Measurements from ENCODE around the gene CNTNAP5. TPM values are rescaled to one million over a fixed set of nuclear protein-coding genes. Genes with fewer than 3 reads are reported as not detected.

The CNTNAP5 gene
- total and polyA plus RNA-seq, 2 of the 13 experiments (the other 11 are each of a cell fraction or from before 2014, with no cell fraction given), result not detected

DNA sequence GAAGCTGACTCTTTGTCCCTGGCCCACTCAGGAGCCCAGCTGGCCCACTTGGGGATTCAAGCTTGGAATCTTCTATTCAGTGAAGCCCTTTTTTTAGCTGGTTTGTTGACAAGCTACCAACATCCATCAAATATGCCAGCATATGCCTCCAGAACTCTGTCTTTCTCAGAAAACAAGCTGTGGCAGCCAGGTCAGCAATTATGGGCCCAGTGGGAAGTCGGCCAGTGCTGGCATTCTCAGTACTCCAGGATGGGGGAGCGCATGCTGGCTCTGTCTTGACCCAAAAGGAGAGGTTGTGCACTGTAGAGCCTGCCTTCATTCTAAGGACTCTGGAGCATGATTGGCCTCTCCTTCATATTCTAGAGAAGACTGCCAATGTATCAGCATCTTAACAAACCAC, 401.5 kb downstream of the CNTNAP5 start:
- Histone ChIP-seq H3K79me2 (ENCODE audit: insufficient read depth, low read length) (no peaks in the 10 kb centered on the region), H3K9ac (ENCODE audit: insufficient read depth, low read depth, low read length) (no peak overlapping the region), H3K27me3 (ENCODE audit: control insufficient read depth in 1 of 2, insufficient read depth in 2 of 2, low read length in 2 of 2) (no peaks in the 10 kb centered on the region), H2AFZ (ENCODE audit: low read length) (no peak overlapping the region), H3K4me2 (ENCODE audit: low read depth, low read length) (no peak overlapping the region), H3K9me3 (ENCODE audit: low read length) (no peaks in the 10 kb centered on the region), H4K20me1 (ENCODE audit: insufficient read depth, low read length) (no peaks in the 10 kb centered on the region), H3K36me3 (replicated peaks in 1 of 2; ENCODE audit: control insufficient read depth in 1 of 2, insufficient read depth in 2 of 2, low read length in 2 of 2) (no peaks in the 10 kb centered on the region), H3K4me3 (replicated peaks in 1 of 3; ENCODE audit: insufficient read depth in 1 of 3, low read depth in 2 of 3, low read length in 3 of 3) (no peak overlapping the region), H3K4me1 (ENCODE audit: insufficient read depth, low read length) (no peaks in the 10 kb centered on the region), H3K27ac (ENCODE audit: extremely low read length, insufficient read depth, low read length) (no peak overlapping the region)
- in situ Hi-C loops (cut with HindIII; ENCODE audit: extremely low pct_ligation_motif_present, low pct_unique_long_range_greater_than_20kb) (no loop called here), intact Hi-C loops (cut with micrococcal nuclease; ENCODE audit: unreplicated experiment) (no loop called here)
- FAIRE-seq (no peak), ATAC-seq (no peak), DNase-seq (ENCODE audit: low spot score) (no peak)
- POLR2A ChIA-PET, result no interaction called here
- CTCF ChIA-PET (ENCODE audit: low intra/inter-chr PET ratio, low total read pairs), result no interaction called here
- BruUV-seq (replicated peaks), result no TSS peak
- WGBS (ENCODE audit: low lambda C conversion rate), result 11% methylated on average over 2 of the region's 2 CpGs
- TF ChIP-seq ZNF569 (CRISPR knock-in tag; IDR thresholded peaks at IDR 0.05; ENCODE audit: borderline replicate concordance) (no peak), ZNF660 (CRISPR knock-in tag; IDR thresholded peaks at IDR 0.05; ENCODE audit: borderline replicate concordance, low read depth) (no peak), BRCA1 (CRISPR knock-in tag; IDR thresholded peaks at IDR 0.05) (no peak), ZNF777 (CRISPR knock-in tag; IDR thresholded peaks at IDR 0.05) (no peak), MXI1 (IDR thresholded peaks at IDR 0.05; ENCODE audit: borderline replicate concordance, low read depth, low read length) (no peak), RBM22 (optimal IDR thresholded peaks at IDR 0.05; ENCODE audit: low read length) (no peak), AGO1 (IDR thresholded peaks at IDR 0.05; ENCODE audit: low read depth, low read length, poor library complexity, severe bottlenecking) (no peak), NFIC (IDR thresholded peaks at IDR 0.05; ENCODE audit: low read length) (no peak), HOXA7 (CRISPR knock-in tag; IDR thresholded peaks at IDR 0.05) (no peak), SAFB2 (CRISPR knock-in tag; IDR thresholded peaks at IDR 0.05; ENCODE audit: borderline replicate concordance, low read depth) (no peak), PAX8 (CRISPR knock-in tag; IDR thresholded peaks at IDR 0.05; ENCODE audit: borderline replicate concordance) (no peak), ZBTB42 (CRISPR knock-in tag; IDR thresholded peaks at IDR 0.05) (no peak)
- TF ChIP-seq, protein P1, sequence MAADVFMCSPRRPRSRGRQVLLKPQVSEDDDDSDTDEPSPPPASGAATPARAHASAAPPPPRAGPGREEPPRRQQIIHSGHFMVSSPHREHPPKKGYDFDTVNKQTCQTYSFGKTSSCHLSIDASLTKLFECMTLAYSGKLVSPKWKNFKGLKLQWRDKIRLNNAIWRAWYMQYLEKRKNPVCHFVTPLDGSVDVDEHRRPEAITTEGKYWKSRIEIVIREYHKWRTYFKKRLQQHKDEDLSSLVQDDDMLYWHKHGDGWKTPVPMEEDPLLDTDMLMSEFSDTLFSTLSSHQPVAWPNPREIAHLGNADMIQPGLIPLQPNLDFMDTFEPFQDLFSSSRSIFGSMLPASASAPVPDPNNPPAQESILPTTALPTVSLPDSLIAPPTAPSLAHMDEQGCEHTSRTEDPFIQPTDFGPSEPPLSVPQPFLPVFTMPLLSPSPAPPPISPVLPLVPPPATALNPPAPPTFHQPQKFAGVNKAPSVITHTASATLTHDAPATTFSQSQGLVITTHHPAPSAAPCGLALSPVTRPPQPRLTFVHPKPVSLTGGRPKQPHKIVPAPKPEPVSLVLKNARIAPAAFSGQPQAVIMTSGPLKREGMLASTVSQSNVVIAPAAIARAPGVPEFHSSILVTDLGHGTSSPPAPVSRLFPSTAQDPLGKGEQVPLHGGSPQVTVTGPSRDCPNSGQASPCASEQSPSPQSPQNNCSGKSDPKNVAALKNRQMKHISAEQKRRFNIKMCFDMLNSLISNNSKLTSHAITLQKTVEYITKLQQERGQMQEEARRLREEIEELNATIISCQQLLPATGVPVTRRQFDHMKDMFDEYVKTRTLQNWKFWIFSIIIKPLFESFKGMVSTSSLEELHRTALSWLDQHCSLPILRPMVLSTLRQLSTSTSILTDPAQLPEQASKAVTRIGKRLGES (CRISPR knock-in tag; IDR thresholded peaks at IDR 0.05; ENCODE audit: borderline replicate concordance), result no peak
- TF ChIP-seq, protein P2, sequence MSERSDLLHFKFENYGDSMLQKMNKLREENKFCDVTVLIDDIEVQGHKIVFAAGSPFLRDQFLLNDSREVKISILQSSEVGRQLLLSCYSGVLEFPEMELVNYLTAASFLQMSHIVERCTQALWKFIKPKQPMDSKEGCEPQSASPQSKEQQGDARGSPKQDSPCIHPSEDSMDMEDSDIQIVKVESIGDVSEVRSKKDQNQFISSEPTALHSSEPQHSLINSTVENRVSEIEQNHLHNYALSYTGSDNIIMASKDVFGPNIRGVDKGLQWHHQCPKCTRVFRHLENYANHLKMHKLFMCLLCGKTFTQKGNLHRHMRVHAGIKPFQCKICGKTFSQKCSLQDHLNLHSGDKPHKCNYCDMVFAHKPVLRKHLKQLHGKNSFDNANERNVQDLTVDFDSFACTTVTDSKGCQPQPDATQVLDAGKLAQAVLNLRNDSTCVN (CRISPR knock-in tag; IDR thresholded peaks at IDR 0.05; ENCODE audit: borderline replicate concordance), result no peak
- TF ChIP-seq, protein P3, sequence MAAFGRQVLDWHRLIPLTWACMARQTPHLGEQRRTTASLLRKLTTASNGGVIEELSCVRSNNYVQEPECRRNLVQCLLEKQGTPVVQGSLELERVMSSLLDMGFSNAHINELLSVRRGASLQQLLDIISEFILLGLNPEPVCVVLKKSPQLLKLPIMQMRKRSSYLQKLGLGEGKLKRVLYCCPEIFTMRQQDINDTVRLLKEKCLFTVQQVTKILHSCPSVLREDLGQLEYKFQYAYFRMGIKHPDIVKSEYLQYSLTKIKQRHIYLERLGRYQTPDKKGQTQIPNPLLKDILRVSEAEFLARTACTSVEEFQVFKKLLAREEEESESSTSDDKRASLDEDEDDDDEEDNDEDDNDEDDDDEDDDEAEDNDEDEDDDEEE (CRISPR knock-in tag; IDR thresholded peaks at IDR 0.05), result no peak
- TF ChIP-seq, protein P4, sequence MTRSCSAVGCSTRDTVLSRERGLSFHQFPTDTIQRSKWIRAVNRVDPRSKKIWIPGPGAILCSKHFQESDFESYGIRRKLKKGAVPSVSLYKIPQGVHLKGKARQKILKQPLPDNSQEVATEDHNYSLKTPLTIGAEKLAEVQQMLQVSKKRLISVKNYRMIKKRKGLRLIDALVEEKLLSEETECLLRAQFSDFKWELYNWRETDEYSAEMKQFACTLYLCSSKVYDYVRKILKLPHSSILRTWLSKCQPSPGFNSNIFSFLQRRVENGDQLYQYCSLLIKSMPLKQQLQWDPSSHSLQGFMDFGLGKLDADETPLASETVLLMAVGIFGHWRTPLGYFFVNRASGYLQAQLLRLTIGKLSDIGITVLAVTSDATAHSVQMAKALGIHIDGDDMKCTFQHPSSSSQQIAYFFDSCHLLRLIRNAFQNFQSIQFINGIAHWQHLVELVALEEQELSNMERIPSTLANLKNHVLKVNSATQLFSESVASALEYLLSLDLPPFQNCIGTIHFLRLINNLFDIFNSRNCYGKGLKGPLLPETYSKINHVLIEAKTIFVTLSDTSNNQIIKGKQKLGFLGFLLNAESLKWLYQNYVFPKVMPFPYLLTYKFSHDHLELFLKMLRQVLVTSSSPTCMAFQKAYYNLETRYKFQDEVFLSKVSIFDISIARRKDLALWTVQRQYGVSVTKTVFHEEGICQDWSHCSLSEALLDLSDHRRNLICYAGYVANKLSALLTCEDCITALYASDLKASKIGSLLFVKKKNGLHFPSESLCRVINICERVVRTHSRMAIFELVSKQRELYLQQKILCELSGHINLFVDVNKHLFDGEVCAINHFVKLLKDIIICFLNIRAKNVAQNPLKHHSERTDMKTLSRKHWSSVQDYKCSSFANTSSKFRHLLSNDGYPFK (CRISPR knock-in tag; IDR thresholded peaks at IDR 0.05; ENCODE audit: borderline replicate concordance), result no peak
